RWPE1 (cell line): ENCODE data around the gene ZNF282.
"Not testable (repeated sequence)": the region's sequence is repeated elsewhere in the genome, so short reads cannot be mapped to it uniquely, and the experiment has no call there.

Experiments
- CTCF ChIA-PET: fragments of 350-600 bp; sonication (Branson Sonifier 250); formaldehyde crosslinking; extraction: SDS; loops from one replicate; lab custom pipeline; 2021; lab: Yijun Ruan, JAX
- POLR2A ChIA-PET: fragments of 400-600 bp; formaldehyde crosslinking; extraction: SDS; loops from one replicate; lab custom pipeline; 2020; ENCODE audit warnings: antibody characterized with exemption; ENCODE audit not compliant: low non-redundant PET; lab: Yijun Ruan, JAX
- DNase-seq: peaks from one replicate; pipeline ENCODE4 v3.0.0; 2012; ENCODE audit warnings: low spot score
- H3K27ac ChIP-seq: fragments of 450-650 bp; 2 replicates; pipeline ENCODE4 v1.5.1; 2017
- TF ChIP-seq, protein P1 (sequence below): fragments of 450-650 bp; conservative IDR thresholded peaks from 2 replicates; pipeline ENCODE4 v1.5.1; 2017; ENCODE audit warnings: low read depth, mild to moderate bottlenecking

Gene ZNF282

DNA sequence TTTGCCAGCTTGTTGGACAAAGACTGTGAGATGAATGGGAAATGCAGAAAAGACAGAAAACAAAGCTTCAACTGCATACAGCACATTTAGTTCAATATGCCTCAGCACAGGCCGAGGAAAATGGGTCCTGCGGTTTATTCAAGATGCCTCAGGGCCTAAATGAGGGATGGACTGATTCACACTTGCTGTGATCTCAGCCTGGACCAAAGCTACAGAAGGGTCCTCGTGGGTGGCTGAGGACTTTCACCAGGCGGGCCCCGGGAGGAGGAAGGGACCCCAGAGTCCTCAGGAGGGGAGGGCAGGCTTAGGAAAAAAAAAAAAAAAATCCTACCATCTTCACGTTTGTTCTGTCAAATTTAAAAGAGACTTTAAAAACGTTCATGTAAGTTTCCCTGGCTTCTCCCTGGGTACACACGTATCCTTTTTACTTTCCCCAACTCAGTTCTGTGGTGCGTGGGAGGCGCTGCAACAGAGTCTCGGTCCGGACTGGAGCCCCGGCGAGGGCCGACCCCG, 66.0 kb downstream of the ZNF282 start:
- ChIA-PET CTCF (interaction anchor here (0.6 to 1.0 kb wide), 4 partner anchors 21 to 486 kb away, joined by 3 to 5 read pairs (median 4); partner anchors contain the start of gene ZNF282), POLR2A (interaction anchor here (0.5 to 0.6 kb wide), 2 partner anchors 142 to 160 kb away, joined by 3 to 12 read pairs; no protein-coding TSS in a partner anchor)
- peak overlapping the region; percentile 89 for H3K27ac ChIP-seq
- peak; percentile 43 for DNase-seq
- TF ChIP-seq, protein P1, sequence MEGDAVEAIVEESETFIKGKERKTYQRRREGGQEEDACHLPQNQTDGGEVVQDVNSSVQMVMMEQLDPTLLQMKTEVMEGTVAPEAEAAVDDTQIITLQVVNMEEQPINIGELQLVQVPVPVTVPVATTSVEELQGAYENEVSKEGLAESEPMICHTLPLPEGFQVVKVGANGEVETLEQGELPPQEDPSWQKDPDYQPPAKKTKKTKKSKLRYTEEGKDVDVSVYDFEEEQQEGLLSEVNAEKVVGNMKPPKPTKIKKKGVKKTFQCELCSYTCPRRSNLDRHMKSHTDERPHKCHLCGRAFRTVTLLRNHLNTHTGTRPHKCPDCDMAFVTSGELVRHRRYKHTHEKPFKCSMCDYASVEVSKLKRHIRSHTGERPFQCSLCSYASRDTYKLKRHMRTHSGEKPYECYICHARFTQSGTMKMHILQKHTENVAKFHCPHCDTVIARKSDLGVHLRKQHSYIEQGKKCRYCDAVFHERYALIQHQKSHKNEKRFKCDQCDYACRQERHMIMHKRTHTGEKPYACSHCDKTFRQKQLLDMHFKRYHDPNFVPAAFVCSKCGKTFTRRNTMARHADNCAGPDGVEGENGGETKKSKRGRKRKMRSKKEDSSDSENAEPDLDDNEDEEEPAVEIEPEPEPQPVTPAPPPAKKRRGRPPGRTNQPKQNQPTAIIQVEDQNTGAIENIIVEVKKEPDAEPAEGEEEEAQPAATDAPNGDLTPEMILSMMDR: no peak

DNA sequence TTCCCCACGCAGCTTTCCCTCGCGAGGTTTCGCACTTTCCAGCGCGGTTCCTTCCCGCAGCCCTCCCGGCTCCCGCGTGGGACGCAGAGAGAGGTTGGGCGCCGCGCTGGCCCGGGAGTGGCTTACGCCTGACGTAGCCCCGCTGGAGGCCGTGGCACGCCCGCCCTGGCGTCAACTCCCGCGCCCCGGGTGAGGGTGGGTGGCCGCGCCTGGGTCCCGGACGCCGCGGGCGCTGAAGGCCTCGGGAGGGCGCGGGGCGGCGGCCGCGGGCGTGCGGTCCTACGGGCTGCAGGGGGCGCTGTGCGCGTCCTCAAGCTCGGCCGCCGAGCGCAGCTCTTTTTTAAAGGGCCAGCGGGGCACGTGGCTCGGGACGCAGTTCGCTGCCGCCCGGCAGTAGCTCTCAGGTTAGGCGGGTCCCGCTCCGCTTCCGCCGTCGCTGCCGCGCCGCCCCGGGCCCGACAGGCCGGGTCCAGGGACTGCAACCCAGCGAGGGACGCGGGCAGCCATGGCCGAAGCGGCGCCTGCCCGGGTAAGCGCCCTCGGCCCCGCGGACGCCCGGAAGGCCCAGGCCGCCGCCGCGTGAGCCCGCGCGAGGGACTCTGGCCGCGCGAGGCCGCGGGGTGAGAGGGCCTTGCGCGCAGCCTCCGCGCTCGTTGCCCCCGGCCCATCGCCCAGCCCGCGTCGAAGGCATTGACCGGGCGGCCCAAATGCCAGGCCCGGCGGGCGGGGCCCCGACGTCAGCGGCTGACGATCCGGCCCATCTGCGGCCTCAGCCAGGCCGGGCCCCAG, 66.7 kb downstream of the ZNF282 start, which contains the start of gene ZNF783:
TSS of gene ZNF783 (plus strand) at position 368 of the 789 bp plus-strand sequence. CDS start at position 506, 138 bp downstream.
- peak; percentile 69 for DNase-seq
- H3K27ac ChIP-seq: peak within 1 kb of the TSS; percentile 89
- ChIA-PET POLR2A (interaction anchor here (0.5 to 0.6 kb wide), 2 partner anchors 143 to 159 kb away, joined by 3 to 12 read pairs; no protein-coding TSS in a partner anchor), CTCF (interaction anchor here (0.5 to 1.0 kb wide), 4 partner anchors 21 to 485 kb away, joined by 3 to 5 read pairs (median 3); partner anchors contain the start of gene ZNF282)
- TF ChIP-seq, protein P1: peak; percentile 97

DNA sequence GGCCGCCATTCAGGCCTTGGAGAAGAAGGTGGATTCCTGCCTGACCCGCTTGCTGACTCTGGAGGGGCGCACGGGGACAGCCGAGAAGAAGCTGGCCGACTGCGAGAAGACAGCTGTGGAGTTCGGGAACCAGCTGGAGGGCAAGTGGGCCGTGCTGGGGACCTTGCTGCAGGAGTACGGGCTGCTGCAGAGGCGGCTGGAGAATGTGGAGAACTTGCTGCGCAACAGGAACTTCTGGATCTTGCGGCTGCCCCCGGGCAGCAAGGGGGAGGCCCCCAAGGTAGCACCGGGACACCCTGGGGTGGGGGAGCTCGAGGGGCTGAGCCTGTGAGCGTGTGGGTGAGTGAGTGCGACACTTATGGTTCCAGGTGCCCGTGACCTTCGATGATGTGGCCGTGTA, 71.1 kb downstream of the ZNF282 start:
- ChIA-PET CTCF (no interaction called here), POLR2A (no interaction called here)
- DNase-seq: no peak
- TF ChIP-seq, protein P1: no peak
- no peak overlapping the region for H3K27ac ChIP-seq

DNA sequence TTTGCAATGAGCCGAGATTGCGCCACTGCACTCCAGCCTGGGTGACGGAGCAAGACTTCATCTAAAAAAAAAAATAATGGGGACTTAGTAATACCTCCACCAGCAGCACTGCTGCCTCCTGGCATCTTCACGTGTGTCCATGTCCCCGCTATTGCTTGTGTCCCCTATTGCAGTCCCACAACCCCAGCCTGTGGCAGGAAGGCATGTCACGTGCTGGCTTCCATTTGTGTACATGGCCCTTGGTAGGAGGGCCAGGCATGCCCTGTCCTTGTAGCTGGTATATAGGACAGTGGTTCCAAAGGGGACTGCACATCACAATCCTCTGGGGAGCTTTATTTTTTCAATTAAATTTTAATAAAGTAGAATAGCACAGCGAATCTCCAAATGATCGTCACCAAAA, 72.4 kb downstream of the ZNF282 start:
- POLR2A ChIA-PET: no interaction called here
- no peak overlapping the region for H3K27ac ChIP-seq

DNA sequence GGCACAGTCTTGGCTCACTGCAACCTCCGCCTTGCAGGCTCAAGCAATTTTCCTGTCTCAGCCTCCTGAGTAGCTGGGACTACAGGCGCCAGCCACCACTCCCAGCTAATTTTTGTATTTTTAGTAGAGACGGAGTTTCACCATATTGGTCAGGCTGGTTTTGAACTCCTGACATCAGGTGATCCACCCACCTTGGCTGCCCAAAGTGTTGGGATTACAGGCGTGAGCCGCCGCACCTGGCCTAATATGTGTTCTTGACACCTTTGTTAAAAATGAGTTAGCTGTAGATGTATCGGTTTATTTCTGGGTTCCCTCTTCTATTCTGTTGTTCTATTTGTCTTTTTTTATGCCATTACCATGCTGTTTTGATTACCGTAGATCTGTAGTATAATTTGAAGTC, 79.1 kb downstream of the ZNF282 start:
- CTCF ChIA-PET, H3K27ac ChIP-seq, POLR2A ChIA-PET, DNase-seq: not testable (repeated sequence)

More for the DNA sequence above, 72.4 kb downstream of the ZNF282 start:
- DNase-seq: no peak
- CTCF ChIA-PET: interaction anchor here (0.7 kb wide), 1 partner anchor 24 kb away, joined by 4 read pairs; no protein-coding TSS in a partner anchor
- TF ChIP-seq, protein P1: no peak
